ENCODE data around the gene ADO. TPM values are rescaled to one million over a fixed set of nuclear protein-coding genes. Genes with fewer than 3 reads are reported as not detected.

ADO gene
- total RNA-seq, 4 donors from 2014 or later = 11.6 to 31.6 (median 27.1) TPM

DNA sequence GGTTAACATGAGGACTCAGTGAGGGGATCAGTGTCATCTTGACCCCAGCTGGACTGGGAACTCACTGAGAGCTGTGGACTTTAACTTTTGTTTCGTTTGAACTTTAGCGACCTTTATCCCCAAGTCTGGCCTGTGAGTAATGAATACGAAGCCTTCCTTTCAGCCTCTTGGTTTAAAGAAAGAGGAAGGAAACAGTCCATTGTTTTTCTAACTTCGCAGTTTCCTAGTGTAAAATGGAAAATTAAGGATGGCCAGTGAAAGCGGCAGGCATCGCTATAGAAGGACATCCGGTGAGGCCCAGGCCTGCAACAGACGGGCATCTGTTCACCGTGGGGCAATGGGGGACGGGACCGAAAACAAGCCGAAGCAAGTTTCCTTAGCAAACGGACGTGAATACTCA, 44.1 kb upstream of the ADO start:
- H3K9me3 ChIP-seq = no peaks in the 10 kb centered on the region
- H3K4me3 ChIP-seq = no peak overlapping the region
- no peaks in the 10 kb centered on the region for H3K27me3 ChIP-seq
- DNase-seq = no peak
- no peak for ATAC-seq
- no peaks in the 10 kb centered on the region for H3K36me3 ChIP-seq
- H3K4me1 ChIP-seq = peaks cover 4 to 27% of the 10 kb centered on the region in 2 donors
- intact Hi-C loops (cut with DNase I; ENCODE audit: low total_unique reads) = loop anchor here (5.0 kb wide), 2 partner anchors 42 to 57 kb away; partner anchors contain the start of genes ADO and EGR2
- TF ChIP-seq POLR2A (IDR thresholded peaks at IDR 0.05) (no peak), CTCF (IDR thresholded peaks at IDR 0.05 in 4 of 5, conservative IDR thresholded peaks at IDR 0.05 in 1 of 5) (no peak)
- H3K27ac ChIP-seq = peak overlapping the region in 3 of 4 donors; percentile 31 to 66 (median 47)
- in situ Hi-C loops (cut with MboI; ENCODE audit: low sequenced_read_pairs in 4 of 4) = no loop called here

DNA sequence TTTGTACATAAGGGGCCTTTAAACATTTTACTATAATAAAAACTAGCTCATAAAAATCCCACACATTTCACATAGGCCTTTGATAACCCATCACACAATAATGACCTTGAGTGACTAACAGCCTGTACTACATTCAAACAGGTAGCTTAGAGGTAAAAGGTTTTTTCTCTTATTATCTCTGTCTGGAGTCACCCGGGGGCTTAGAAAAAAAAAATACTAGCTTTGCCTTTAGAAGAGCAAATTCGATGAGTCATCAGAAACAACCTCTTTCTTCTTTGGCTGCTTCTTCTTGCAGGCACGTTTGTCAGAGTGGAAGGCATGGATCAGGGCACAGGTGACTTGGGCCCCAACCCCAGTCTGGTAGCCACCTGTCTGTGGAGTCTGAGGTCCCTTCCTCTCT, 43.4 kb upstream of the ADO start:
- Histone ChIP-seq H3K36me3 (no peaks in the 10 kb centered on the region), H3K4me1 (peaks cover 4 to 27% of the 10 kb centered on the region in 2 donors), H3K27me3 (no peaks in the 10 kb centered on the region), H3K9me3 (no peaks in the 10 kb centered on the region), H3K27ac (peak overlapping the region in 3 of 4 donors; percentile 31 to 81 (median 66)), H3K4me3 (no peak overlapping the region)
- intact Hi-C loops (cut with DNase I; ENCODE audit: low total_unique reads) = loop anchor here (5.0 kb wide), 2 partner anchors 41 to 56 kb away; partner anchors contain the start of genes ADO and EGR2
- no peak for ATAC-seq
- in situ Hi-C loops (cut with MboI; ENCODE audit: low sequenced_read_pairs in 4 of 4) = no loop called here
- no peak for TF ChIP-seq POLR2A (IDR thresholded peaks at IDR 0.05)
- TF ChIP-seq CTCF (IDR thresholded peaks at IDR 0.05 in 4 of 5, conservative IDR thresholded peaks at IDR 0.05 in 1 of 5) = no peak
- DNase-seq = no peak

DNA sequence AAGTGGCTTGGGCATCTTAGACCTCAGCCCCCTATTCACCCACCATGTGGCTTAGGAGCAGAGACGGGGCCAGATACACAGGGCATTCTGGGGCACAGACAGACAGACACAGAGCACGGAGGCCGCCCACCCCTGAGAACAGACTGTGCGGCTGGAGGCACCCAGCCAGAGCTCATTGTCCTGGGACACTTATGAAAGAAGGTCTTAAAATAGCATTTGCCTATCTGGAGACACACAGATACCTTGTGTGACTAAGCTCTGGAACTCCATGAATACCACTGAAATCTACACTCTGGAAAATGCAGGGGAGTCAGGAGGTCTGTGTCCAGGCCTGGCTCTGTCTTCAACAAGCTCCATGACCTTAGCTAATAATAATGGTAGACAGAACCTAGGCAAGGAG, 41.4 kb upstream of the ADO start:
- Histone ChIP-seq H3K27me3 (no peaks in the 10 kb centered on the region), H3K36me3 (no peaks in the 10 kb centered on the region), H3K27ac (peak overlapping the region; percentile 66 to 81 (median 70)), H3K9me3 (no peaks in the 10 kb centered on the region), H3K4me3 (no peak overlapping the region), H3K4me1 (peaks cover 4 to 27% of the 10 kb centered on the region in 2 donors)
- in situ Hi-C loops (cut with MboI; ENCODE audit: low sequenced_read_pairs in 4 of 4) = no loop called here
- intact Hi-C loops (cut with DNase I; ENCODE audit: low total_unique reads) = loop anchor here (5.0 kb wide), 2 partner anchors 39 to 54 kb away; partner anchors contain the start of genes ADO and EGR2
- peak; percentile 32 to 76 for DNase-seq
- peak; percentile 98 for ATAC-seq
- TF ChIP-seq CTCF (IDR thresholded peaks at IDR 0.05 in 4 of 5, conservative IDR thresholded peaks at IDR 0.05 in 1 of 5) (no peak), POLR2A (IDR thresholded peaks at IDR 0.05) (no peak)

DNA sequence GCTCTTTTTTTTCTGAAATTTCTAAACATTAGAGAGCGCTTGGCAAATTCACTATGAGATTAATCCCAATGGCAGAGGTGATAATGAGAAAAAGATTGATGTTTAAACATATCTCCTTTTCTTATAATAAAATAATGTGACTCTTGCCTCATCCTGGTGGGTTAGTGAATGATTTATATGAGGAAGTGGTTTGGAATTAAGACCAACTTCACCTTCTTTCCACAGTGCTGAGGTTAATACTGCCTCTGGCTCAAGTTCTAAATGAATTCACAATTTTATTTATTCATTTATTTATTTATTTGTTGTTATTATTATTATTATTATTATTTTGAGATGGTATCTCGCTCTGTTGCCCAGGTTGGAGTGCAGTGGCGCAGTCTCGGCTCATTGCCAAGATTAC, 40.5 kb upstream of the ADO start:
- Histone ChIP-seq H3K27ac (peak overlapping the region; percentile 66 to 81 (median 70)), H3K4me1 (peaks cover 4 to 27% of the 10 kb centered on the region in 2 donors), H3K36me3 (no peaks in the 10 kb centered on the region), H3K4me3 (no peak overlapping the region), H3K9me3 (no peaks in the 10 kb centered on the region), H3K27me3 (no peaks in the 10 kb centered on the region)
- TF ChIP-seq CTCF (IDR thresholded peaks at IDR 0.05 in 4 of 5, conservative IDR thresholded peaks at IDR 0.05 in 1 of 5) = no peak
- TF ChIP-seq POLR2A (IDR thresholded peaks at IDR 0.05) = no peak
- intact Hi-C loops (cut with DNase I; ENCODE audit: low total_unique reads) (loop anchor here (5.0 kb wide), 2 partner anchors 38 to 53 kb away; partner anchors contain the start of genes ADO and EGR2), in situ Hi-C loops (cut with MboI; ENCODE audit: low sequenced_read_pairs in 4 of 4) (no loop called here)
- ATAC-seq (no peak), DNase-seq (no peak)

- H3K9me3 ChIP-seq = no peaks in the 10 kb centered on the region
- ATAC-seq = no peak
- intact Hi-C loops (cut with DNase I; ENCODE audit: low total_unique reads) = no loop called here
These were observed 38.8 kb upstream of the ADO start for GRCh38 chr10:62765726-62766125.

More at GRCh38 chr10:62765726-62766125, 38.8 kb upstream of the ADO start:
- peaks cover 16 to 33% of the 10 kb centered on the region in 2 donors for H3K4me1 ChIP-seq
- no peak overlapping the region for H3K27ac ChIP-seq
- TF ChIP-seq CTCF (IDR thresholded peaks at IDR 0.05 in 4 of 5, conservative IDR thresholded peaks at IDR 0.05 in 1 of 5) (no peak), POLR2A (IDR thresholded peaks at IDR 0.05) (no peak)
- DNase-seq = no peak
- no peaks in the 10 kb centered on the region for H3K36me3 ChIP-seq
- H3K27me3 ChIP-seq = no peaks in the 10 kb centered on the region
- in situ Hi-C loops (cut with MboI; ENCODE audit: low sequenced_read_pairs in 4 of 4) = no loop called here
- no peak overlapping the region for H3K4me3 ChIP-seq
